Measurements from ENCODE around the gene CILP2.

The CILP2 gene

DNA sequence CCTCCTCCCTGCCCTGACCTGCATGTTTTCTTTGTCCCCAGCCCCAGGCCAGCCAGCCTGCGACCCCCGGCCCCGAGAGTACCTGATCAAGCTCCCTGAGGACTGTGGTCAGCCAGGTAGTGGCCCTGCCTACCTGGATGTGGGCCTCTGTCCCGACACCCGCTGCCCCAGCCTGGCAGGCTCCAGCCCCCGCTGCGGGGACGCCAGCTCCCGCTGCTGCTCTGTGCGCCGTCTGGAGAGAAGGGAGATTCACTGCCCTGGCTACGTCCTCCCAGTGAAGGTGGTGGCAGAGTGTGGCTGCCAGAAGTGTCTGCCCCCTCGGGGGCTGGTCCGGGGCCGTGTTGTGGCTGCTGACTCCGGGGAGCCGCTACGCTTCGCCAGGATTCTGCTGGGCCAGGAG is 5.6 kb downstream of the CILP2 start:
- no peak overlapping the region for H3K9ac ChIP-seq
- H3K27me3 ChIP-seq, result peaks cover 15% of the 10 kb centered on the region
- no peak overlapping the region for H3K27ac ChIP-seq
- no peaks in the 10 kb centered on the region for H4K20me1 ChIP-seq
- H3K36me3 ChIP-seq, result no peaks in the 10 kb centered on the region
- H3K4me1 ChIP-seq, result peaks cover 18% of the 10 kb centered on the region
- H3K9me3 ChIP-seq, result no peaks in the 10 kb centered on the region
- H3K4me2 ChIP-seq, result no peak overlapping the region
- TF ChIP-seq Cebpa-rat (IDR thresholded peaks at IDR 0.05), result no peak
- no peak overlapping the region for H3K4me3 ChIP-seq

DNA sequence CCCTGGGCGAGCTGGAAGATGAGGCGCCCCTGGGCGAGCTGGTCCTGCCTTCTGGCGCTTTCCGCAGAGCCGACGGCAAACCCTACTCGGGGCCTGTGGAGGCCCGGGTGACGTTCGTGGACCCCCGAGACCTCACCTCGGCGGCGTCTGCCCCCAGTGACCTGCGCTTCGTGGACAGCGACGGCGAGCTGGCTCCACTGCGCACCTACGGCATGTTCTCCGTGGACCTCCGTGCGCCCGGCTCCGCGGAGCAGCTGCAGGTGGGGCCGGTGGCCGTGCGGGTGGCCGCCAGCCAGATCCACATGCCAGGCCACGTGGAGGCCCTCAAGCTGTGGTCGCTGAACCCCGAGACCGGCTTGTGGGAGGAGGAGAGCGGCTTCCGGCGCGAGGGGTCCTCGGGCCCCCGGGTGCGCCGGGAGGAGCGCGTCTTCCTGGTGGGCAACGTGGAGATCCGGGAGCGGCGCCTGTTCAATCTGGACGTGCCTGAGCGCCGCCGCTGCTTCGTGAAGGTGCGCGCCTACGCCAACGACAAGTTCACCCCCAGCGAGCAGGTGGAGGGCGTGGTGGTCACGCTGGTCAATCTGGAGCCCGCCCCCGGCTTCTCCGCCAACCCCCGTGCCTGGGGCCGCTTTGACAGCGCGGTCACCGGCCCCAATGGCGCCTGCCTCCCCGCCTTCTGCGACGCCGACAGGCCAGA is 6.3 kb downstream of the CILP2 start:
- H3K36me3 ChIP-seq, result no peaks in the 10 kb centered on the region
- H3K4me1 ChIP-seq, result peaks cover 18% of the 10 kb centered on the region
- no peak for TF ChIP-seq Cebpa-rat (IDR thresholded peaks at IDR 0.05)
- H3K4me2 ChIP-seq, result no peak overlapping the region
- no peaks in the 10 kb centered on the region for H3K9me3 ChIP-seq
- H3K4me3 ChIP-seq, result no peak overlapping the region
- H3K27ac ChIP-seq, result no peak overlapping the region
- no peak overlapping the region for H3K9ac ChIP-seq
- H3K27me3 ChIP-seq, result peaks cover 8% of the 10 kb centered on the region
- no peaks in the 10 kb centered on the region for H4K20me1 ChIP-seq

DNA sequence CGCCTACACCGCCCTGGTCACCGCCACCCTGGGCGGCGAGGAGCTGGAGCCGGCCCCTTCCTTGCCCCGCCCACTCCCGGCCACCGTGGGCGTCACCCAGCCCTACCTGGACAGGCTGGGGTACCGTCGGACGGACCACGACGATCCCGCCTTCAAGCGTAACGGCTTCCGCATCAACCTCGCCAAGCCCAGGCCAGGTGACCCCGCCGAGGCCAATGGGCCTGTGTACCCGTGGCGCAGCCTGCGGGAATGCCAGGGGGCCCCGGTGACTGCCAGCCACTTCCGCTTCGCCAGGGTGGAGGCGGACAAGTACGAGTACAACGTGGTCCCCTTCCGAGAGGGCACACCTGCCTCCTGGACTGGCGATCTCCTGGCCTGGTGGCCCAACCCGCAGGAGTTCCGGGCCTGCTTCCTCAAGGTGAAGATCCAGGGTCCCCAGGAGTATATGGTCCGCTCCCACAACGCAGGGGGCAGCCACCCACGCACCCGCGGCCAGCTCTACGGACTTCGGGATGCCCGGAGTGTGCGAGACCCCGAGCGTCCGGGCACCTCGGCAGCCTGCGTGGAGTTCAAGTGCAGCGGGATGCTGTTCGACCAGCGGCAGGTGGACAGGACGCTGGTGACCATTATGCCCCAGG is 7.0 kb downstream of the CILP2 start:
- peaks cover 1% of the 10 kb centered on the region; the same call in 1 of the 2 replicates for H3K27me3 ChIP-seq
- no peak overlapping the region for H3K4me2 ChIP-seq
- no peak overlapping the region for H3K27ac ChIP-seq
- H3K4me1 ChIP-seq, result peaks cover 18% of the 10 kb centered on the region
- H4K20me1 ChIP-seq, result no peaks in the 10 kb centered on the region
- no peak overlapping the region for H3K9ac ChIP-seq
- no peak for TF ChIP-seq Cebpa-rat (IDR thresholded peaks at IDR 0.05)
- H3K9me3 ChIP-seq, result no peaks in the 10 kb centered on the region
- no peaks in the 10 kb centered on the region for H3K36me3 ChIP-seq
- no peak overlapping the region for H3K4me3 ChIP-seq

DNA sequence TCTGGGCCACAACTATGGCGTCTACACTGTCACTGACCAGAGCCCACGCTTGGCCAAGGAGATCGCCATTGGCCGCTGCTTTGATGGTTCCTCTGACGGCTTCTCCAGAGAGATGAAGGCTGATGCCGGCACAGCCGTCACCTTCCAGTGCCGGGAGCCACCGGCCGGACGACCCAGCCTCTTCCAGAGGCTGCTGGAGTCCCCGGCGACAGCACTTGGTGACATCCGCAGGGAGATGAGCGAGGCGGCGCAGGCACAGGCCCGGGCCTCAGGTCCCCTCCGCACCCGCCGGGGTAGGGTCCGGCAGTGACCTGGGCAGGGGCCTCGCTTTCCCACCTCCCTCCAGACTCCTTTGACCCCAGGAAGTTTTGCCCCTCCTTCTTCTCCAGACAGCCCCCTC is 7.6 kb downstream of the CILP2 start:
- H3K27me3 ChIP-seq, result no peaks in the 10 kb centered on the region
- H4K20me1 ChIP-seq, result no peaks in the 10 kb centered on the region
- no peaks in the 10 kb centered on the region for H3K36me3 ChIP-seq
- no peak overlapping the region for H3K9ac ChIP-seq
- H3K9me3 ChIP-seq, result no peaks in the 10 kb centered on the region
- H3K4me1 ChIP-seq, result peaks cover 18% of the 10 kb centered on the region
- no peak overlapping the region for H3K4me3 ChIP-seq
- TF ChIP-seq Cebpa-rat (IDR thresholded peaks at IDR 0.05), result no peak
- no peak overlapping the region for H3K4me2 ChIP-seq
- H3K27ac ChIP-seq, result no peak overlapping the region

DNA sequence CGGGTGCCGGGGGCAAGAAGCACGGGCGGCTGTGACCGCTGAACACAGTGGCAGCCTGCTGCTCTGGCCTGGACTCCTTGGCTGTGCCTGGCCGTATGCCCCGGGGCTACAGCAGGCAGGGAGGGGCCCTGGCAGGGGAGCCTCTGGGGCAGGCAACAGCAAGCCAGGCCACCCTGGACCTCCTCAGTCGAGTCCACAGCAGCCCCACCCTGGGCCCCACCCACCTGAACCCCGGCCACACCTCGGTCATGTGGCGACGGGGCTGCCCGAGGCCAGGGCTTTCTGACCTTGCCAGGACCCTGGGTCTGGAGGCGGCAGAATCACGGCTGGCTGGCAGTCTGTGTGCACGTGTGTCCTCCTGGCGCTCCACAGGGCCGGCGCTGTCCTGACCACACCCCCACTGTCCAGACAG is 8.7 kb downstream of the CILP2 start:
- Histone ChIP-seq H4K20me1 (no peaks in the 10 kb centered on the region), H3K4me3 (no peak overlapping the region), H3K27ac (no peak overlapping the region), H3K9me3 (no peaks in the 10 kb centered on the region), H3K4me2 (no peak overlapping the region), H3K36me3 (no peaks in the 10 kb centered on the region), H3K9ac (no peak overlapping the region), H3K4me1 (peaks cover 21% of the 10 kb centered on the region), H3K27me3 (no peaks in the 10 kb centered on the region)
- TF ChIP-seq Cebpa-rat (IDR thresholded peaks at IDR 0.05), result no peak

DNA sequence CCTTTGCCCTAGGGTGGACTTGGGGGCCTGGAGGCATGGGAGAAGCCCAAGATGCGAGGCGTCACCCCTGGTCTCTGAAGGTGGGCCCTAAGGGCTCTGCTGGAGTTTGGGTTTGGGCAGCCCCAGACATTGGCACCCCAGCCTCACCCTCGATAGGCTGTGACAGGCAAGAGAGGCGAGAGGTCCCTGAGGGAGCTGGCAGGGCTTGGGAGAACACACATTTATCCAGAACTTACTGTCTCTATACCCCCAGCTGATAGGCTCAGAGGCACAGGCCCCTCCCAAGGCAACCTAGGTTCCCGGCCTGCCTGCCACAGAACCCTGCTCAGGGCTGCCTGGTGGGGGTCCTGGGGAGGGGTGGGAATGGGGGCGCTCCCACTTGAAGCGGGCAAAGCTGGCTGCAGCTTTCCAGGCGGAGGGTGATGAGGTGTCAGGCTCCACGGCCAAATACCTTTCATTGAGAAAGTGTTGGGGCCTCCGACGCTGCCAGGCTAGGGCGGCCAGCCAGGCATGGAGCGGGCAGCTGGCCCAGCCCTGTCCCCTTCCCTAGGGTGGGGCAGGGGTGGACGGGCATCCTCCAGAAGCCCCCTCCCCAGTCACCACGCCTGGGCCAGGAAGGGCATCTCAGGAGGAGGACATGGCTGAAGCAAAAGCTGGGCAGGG is 9.7 kb downstream of the CILP2 start:
- H3K4me1 ChIP-seq, result peaks cover 18% of the 10 kb centered on the region
- no peak overlapping the region for H3K9ac ChIP-seq
- H3K36me3 ChIP-seq, result no peaks in the 10 kb centered on the region
- no peak for TF ChIP-seq Cebpa-rat (IDR thresholded peaks at IDR 0.05)
- no peak overlapping the region for H3K4me2 ChIP-seq
- no peaks in the 10 kb centered on the region for H3K27me3 ChIP-seq
- H3K27ac ChIP-seq, result no peak overlapping the region
- no peaks in the 10 kb centered on the region for H3K9me3 ChIP-seq
- H4K20me1 ChIP-seq, result no peaks in the 10 kb centered on the region
- H3K4me3 ChIP-seq, result no peak overlapping the region

DNA sequence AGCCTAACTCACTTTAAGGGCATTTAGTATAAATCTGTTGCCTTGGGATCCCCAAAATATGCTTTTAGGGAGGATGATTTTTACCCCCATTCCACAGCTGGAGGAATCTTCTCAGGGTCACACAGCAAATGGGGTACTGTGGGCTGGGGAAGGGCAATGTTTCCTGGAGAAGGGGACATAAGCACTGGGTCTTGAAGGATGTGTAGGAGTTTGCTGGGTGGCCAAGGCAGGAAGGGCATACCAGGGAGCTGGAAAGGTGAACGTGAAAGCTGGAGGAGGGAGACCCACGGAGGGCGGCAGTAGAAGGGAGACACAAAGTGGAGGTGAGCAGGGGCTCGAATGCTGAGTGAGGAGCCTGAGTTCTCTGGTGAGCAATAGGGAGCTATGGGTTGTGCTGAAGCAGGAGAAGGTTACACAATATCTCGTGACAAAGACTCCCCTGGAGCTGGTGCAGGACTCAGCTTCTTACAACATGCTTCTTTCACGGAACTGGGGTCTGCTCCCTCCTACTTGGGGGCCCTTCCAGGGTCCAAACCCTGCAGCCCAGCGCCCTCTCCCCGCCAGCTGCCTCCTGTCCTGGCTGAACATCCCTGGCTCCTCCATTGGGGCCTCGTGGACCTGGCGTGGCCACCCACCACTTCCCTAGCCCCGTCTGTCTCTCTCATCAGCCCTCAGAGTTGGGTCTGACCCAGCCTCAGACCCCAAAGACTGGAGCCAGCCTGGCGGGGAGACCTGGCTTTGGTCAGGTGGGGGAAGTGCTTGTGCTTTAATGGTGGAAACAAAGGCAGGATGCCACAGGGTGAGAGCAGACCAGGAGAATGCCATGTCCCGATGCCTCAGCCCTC is 11.1 kb downstream of the CILP2 start:
- H3K4me1 ChIP-seq, result peaks cover 18% of the 10 kb centered on the region
- no peaks in the 10 kb centered on the region for H3K27me3 ChIP-seq
- no peak overlapping the region for H3K4me3 ChIP-seq
- no peaks in the 10 kb centered on the region for H4K20me1 ChIP-seq
- H3K36me3 ChIP-seq, result no peaks in the 10 kb centered on the region
- no peak overlapping the region for H3K27ac ChIP-seq
- TF ChIP-seq Cebpa-rat (IDR thresholded peaks at IDR 0.05), result no peak
- H3K4me2 ChIP-seq, result no peak overlapping the region
- no peak overlapping the region for H3K9ac ChIP-seq
- no peaks in the 10 kb centered on the region for H3K9me3 ChIP-seq

DNA sequence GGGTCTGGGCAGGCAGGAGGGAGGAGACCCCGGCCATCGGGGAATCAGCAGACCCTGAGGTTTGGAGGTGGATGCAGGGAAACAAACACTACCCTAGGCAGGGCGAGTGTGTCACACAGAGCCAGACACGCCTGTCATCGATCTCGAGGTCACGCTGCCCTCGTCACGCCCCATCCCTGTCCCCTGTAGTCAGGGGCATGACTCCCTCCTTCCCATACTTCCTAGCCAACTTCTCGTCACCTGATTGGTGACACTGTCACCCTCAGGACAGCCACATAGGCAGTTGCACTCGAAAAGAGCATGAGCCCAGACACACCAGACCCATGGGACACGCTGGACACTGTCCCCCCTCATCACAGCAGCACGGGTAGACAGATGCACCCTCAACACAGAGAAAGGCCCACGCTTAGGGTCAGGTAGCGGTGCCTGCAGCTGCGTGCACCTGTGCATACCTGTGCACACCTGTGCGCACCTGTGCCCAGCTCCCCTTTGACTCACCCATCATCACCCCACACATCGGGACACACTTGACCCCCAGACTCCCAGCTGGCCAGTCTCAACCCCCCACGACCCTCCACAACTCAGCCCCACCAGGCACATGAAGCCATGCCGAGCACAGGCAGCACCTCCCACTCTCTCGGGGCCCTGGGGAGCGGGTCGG is 11.9 kb downstream of the CILP2 start:
- H4K20me1 ChIP-seq, result no peaks in the 10 kb centered on the region
- H3K27me3 ChIP-seq, result no peaks in the 10 kb centered on the region
- TF ChIP-seq Cebpa-rat (IDR thresholded peaks at IDR 0.05), result no peak
- H3K4me3 ChIP-seq, result no peak overlapping the region
- H3K4me2 ChIP-seq, result no peak overlapping the region
- no peaks in the 10 kb centered on the region for H3K9me3 ChIP-seq
- H3K4me1 ChIP-seq, result peaks cover 18% of the 10 kb centered on the region
- no peak overlapping the region for H3K27ac ChIP-seq
- no peak overlapping the region for H3K9ac ChIP-seq
- H3K36me3 ChIP-seq, result no peaks in the 10 kb centered on the region

DNA sequence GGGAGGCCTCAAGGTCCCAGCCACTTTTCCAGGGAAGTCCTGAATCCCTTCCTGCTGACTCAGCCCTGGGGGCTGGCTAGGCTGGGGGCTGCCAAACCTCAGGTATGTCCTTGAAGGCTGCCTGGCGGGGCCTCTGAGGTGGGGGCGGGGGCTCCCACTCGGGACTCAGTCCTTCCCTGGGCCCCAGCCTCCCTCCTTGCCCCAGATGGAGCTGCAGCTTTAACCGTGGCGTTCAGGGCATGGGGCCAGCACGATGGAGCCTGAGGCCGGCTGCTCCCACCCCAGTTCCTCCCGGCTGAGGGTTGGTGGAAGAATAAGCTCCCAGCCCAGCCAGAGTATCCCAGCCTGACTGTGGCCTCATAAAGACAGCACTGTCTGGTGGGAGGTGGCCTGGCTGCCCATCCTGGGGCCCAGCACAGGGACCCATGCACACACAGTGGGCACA is 12.4 kb downstream of the CILP2 start:
- Histone ChIP-seq H3K4me1 (peaks cover 18% of the 10 kb centered on the region), H3K36me3 (no peaks in the 10 kb centered on the region), H3K4me2 (no peak overlapping the region), H3K9me3 (no peaks in the 10 kb centered on the region), H4K20me1 (no peaks in the 10 kb centered on the region), H3K4me3 (no peak overlapping the region), H3K27me3 (no peaks in the 10 kb centered on the region), H3K27ac (no peak overlapping the region), H3K9ac (no peak overlapping the region)
- no peak for TF ChIP-seq Cebpa-rat (IDR thresholded peaks at IDR 0.05)
